ENCODE data around the gene RABGAP1L.

Gene RABGAP1L

DNA sequence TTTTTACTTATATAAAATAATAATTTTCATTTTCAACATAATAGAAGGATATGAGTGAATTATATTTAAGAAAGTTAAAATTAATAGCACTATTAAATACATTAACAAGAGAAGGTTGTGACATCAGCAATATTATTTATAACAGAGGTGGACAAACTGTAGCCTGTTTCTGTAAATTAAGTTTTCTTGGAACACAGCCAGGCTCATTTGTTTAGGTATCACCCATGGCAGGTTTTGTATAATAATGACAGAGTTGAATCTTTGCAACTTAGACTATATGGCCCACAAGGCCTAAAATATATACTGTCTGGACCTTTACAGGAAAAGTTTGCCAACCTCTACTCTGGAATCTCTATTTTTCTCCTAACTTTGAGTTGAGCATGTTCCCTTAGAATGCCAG lies 797.7 kb downstream of the RABGAP1L start:
- H3K36me3 ChIP-seq (ENCODE audit: control insufficient read depth, insufficient read depth, low read length), result no peaks in the 10 kb centered on the region
- H3K27me3 ChIP-seq (replicated peaks; ENCODE audit: control insufficient read depth, insufficient read depth, low read length, poor library complexity, severe bottlenecking), result no peaks in the 10 kb centered on the region
- H3K4me1 ChIP-seq (ENCODE audit: control insufficient read depth, insufficient read depth, low read length, poor library complexity, severe bottlenecking), result no peaks in the 10 kb centered on the region
- DNase-seq, result no peak
- H3K9me3 ChIP-seq (ENCODE audit: control insufficient read depth, low read length), result no peaks in the 10 kb centered on the region
- H3K4me3 ChIP-seq (ENCODE audit: insufficient read depth, low read depth, low read length, poor library complexity, severe bottlenecking), result no peak overlapping the region
- no peak overlapping the region for H3K27ac ChIP-seq (ENCODE audit: insufficient read depth, low read length, poor library complexity, severe bottlenecking)

DNA sequence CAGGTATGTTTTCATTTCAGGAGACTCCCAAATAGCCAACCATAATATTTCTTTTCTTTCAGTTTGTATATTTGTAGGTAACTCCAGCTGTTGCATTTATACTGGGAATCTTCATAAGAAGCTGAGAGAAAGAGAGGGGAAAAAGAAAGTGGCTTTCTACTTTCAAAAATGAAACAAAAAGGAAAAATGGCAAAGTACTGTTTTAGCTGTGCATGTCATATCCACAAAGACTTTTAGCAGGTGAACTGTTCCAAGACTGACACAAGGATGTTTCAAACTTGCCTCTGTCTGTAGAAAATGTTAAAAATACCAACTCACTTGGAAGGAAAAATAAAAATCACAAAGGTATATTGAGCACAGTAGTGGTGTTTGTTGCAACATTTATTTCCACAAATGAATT lies 798.5 kb downstream of the RABGAP1L start:
- H3K36me3 ChIP-seq (ENCODE audit: control insufficient read depth, insufficient read depth, low read length), result no peaks in the 10 kb centered on the region
- no peaks in the 10 kb centered on the region for H3K27me3 ChIP-seq (replicated peaks; ENCODE audit: control insufficient read depth, insufficient read depth, low read length, poor library complexity, severe bottlenecking)
- H3K4me1 ChIP-seq (ENCODE audit: control insufficient read depth, insufficient read depth, low read length, poor library complexity, severe bottlenecking), result no peaks in the 10 kb centered on the region
- no peaks in the 10 kb centered on the region for H3K9me3 ChIP-seq (ENCODE audit: control insufficient read depth, low read length)
- H3K27ac ChIP-seq (ENCODE audit: insufficient read depth, low read length, poor library complexity, severe bottlenecking), result no peak overlapping the region
- no peak overlapping the region for H3K4me3 ChIP-seq (ENCODE audit: insufficient read depth, low read depth, low read length, poor library complexity, severe bottlenecking)
- no peak for DNase-seq

- peaks cover 4% of the 10 kb centered on the region for H3K4me1 ChIP-seq (ENCODE audit: control insufficient read depth, insufficient read depth, low read length, poor library complexity, severe bottlenecking)
- H3K36me3 ChIP-seq (ENCODE audit: control insufficient read depth, insufficient read depth, low read length), result no peaks in the 10 kb centered on the region
- DNase-seq, result no peak
- H3K9me3 ChIP-seq (ENCODE audit: control insufficient read depth, low read length), result no peaks in the 10 kb centered on the region
- H3K27me3 ChIP-seq (replicated peaks; ENCODE audit: control insufficient read depth, insufficient read depth, low read length, poor library complexity, severe bottlenecking), result no peaks in the 10 kb centered on the region
- H3K27ac ChIP-seq (ENCODE audit: insufficient read depth, low read length, poor library complexity, severe bottlenecking), result no peak overlapping the region
- H3K4me3 ChIP-seq (ENCODE audit: insufficient read depth, low read depth, low read length, poor library complexity, severe bottlenecking), result no peak overlapping the region
These were observed 799.1 kb downstream of the RABGAP1L start for GRCh38 chr1:174958396-174958795.

- no peaks in the 10 kb centered on the region for H3K36me3 ChIP-seq (ENCODE audit: control insufficient read depth, insufficient read depth, low read length)
- DNase-seq, result no peak
- H3K9me3 ChIP-seq (ENCODE audit: control insufficient read depth, low read length), result no peaks in the 10 kb centered on the region
- no peak overlapping the region for H3K27ac ChIP-seq (ENCODE audit: insufficient read depth, low read length, poor library complexity, severe bottlenecking)
- no peak overlapping the region for H3K4me3 ChIP-seq (ENCODE audit: insufficient read depth, low read depth, low read length, poor library complexity, severe bottlenecking)
- no peaks in the 10 kb centered on the region for H3K27me3 ChIP-seq (replicated peaks; ENCODE audit: control insufficient read depth, insufficient read depth, low read length, poor library complexity, severe bottlenecking)
- peaks cover 18% of the 10 kb centered on the region for H3K4me1 ChIP-seq (ENCODE audit: control insufficient read depth, insufficient read depth, low read length, poor library complexity, severe bottlenecking)
These were observed 801.0 kb downstream of the RABGAP1L start for GRCh38 chr1:174960362-174960761.

- no peaks in the 10 kb centered on the region for H3K27me3 ChIP-seq (replicated peaks; ENCODE audit: control insufficient read depth, insufficient read depth, low read length, poor library complexity, severe bottlenecking)
- peak overlapping the region; percentile 66 for H3K27ac ChIP-seq (ENCODE audit: insufficient read depth, low read length, poor library complexity, severe bottlenecking)
- DNase-seq, result no peak
- H3K4me3 ChIP-seq (ENCODE audit: insufficient read depth, low read depth, low read length, poor library complexity, severe bottlenecking), result no peak overlapping the region
- H3K9me3 ChIP-seq (ENCODE audit: control insufficient read depth, low read length), result no peaks in the 10 kb centered on the region
- H3K4me1 ChIP-seq (ENCODE audit: control insufficient read depth, insufficient read depth, low read length, poor library complexity, severe bottlenecking), result peaks cover 43% of the 10 kb centered on the region
- no peaks in the 10 kb centered on the region for H3K36me3 ChIP-seq (ENCODE audit: control insufficient read depth, insufficient read depth, low read length)
These were observed 804.3 kb downstream of the RABGAP1L start for GRCh38 chr1:174963529-174964125.

GRCh38 chr1:174964261-174964971 lies 805.1 kb downstream of the RABGAP1L start:
- no peaks in the 10 kb centered on the region for H3K27me3 ChIP-seq (replicated peaks; ENCODE audit: control insufficient read depth, insufficient read depth, low read length, poor library complexity, severe bottlenecking)
- no peaks in the 10 kb centered on the region for H3K9me3 ChIP-seq (ENCODE audit: control insufficient read depth, low read length)
- no peaks in the 10 kb centered on the region for H3K36me3 ChIP-seq (ENCODE audit: control insufficient read depth, insufficient read depth, low read length)
- peak overlapping the region; percentile 20 for H3K4me3 ChIP-seq (ENCODE audit: insufficient read depth, low read depth, low read length, poor library complexity, severe bottlenecking)
- peak overlapping the region; percentile 66 for H3K27ac ChIP-seq (ENCODE audit: insufficient read depth, low read length, poor library complexity, severe bottlenecking)
- no peak for DNase-seq
- peaks cover 49% of the 10 kb centered on the region for H3K4me1 ChIP-seq (ENCODE audit: control insufficient read depth, insufficient read depth, low read length, poor library complexity, severe bottlenecking)

GRCh38 chr1:174964972-174965361 lies 805.6 kb downstream of the RABGAP1L start:
- Histone ChIP-seq H3K27me3 (replicated peaks; ENCODE audit: control insufficient read depth, insufficient read depth, low read length, poor library complexity, severe bottlenecking) (no peaks in the 10 kb centered on the region), H3K4me3 (ENCODE audit: insufficient read depth, low read depth, low read length, poor library complexity, severe bottlenecking) (peak overlapping the region; percentile 20), H3K9me3 (ENCODE audit: control insufficient read depth, low read length) (no peaks in the 10 kb centered on the region), H3K27ac (ENCODE audit: insufficient read depth, low read length, poor library complexity, severe bottlenecking) (peak overlapping the region; percentile 66), H3K36me3 (ENCODE audit: control insufficient read depth, insufficient read depth, low read length) (no peaks in the 10 kb centered on the region), H3K4me1 (ENCODE audit: control insufficient read depth, insufficient read depth, low read length, poor library complexity, severe bottlenecking) (peaks cover 54% of the 10 kb centered on the region)
- no peak for DNase-seq

- H3K36me3 ChIP-seq (ENCODE audit: control insufficient read depth, insufficient read depth, low read length), result no peaks in the 10 kb centered on the region
- H3K27ac ChIP-seq (ENCODE audit: insufficient read depth, low read length, poor library complexity, severe bottlenecking), result peak overlapping the region; percentile 66
- no peak for DNase-seq
- H3K27me3 ChIP-seq (replicated peaks; ENCODE audit: control insufficient read depth, insufficient read depth, low read length, poor library complexity, severe bottlenecking), result no peaks in the 10 kb centered on the region
- peak overlapping the region; percentile 20 for H3K4me3 ChIP-seq (ENCODE audit: insufficient read depth, low read depth, low read length, poor library complexity, severe bottlenecking)
- no peaks in the 10 kb centered on the region for H3K9me3 ChIP-seq (ENCODE audit: control insufficient read depth, low read length)
- peaks cover 60% of the 10 kb centered on the region for H3K4me1 ChIP-seq (ENCODE audit: control insufficient read depth, insufficient read depth, low read length, poor library complexity, severe bottlenecking)
These were observed 806.2 kb downstream of the RABGAP1L start for GRCh38 chr1:174965362-174966007.

GRCh38 chr1:174966008-174966572 lies 806.8 kb downstream of the RABGAP1L start:
- peak overlapping the region; percentile 20 for H3K4me3 ChIP-seq (ENCODE audit: insufficient read depth, low read depth, low read length, poor library complexity, severe bottlenecking)

More at GRCh38 chr1:174966008-174966572, 806.8 kb downstream of the RABGAP1L start:
- H3K9me3 ChIP-seq (ENCODE audit: control insufficient read depth, low read length), result no peaks in the 10 kb centered on the region
- no peak for DNase-seq
- H3K36me3 ChIP-seq (ENCODE audit: control insufficient read depth, insufficient read depth, low read length), result no peaks in the 10 kb centered on the region
- peaks cover 60% of the 10 kb centered on the region for H3K4me1 ChIP-seq (ENCODE audit: control insufficient read depth, insufficient read depth, low read length, poor library complexity, severe bottlenecking)
- no peaks in the 10 kb centered on the region for H3K27me3 ChIP-seq (replicated peaks; ENCODE audit: control insufficient read depth, insufficient read depth, low read length, poor library complexity, severe bottlenecking)
- peak overlapping the region; percentile 66 for H3K27ac ChIP-seq (ENCODE audit: insufficient read depth, low read length, poor library complexity, severe bottlenecking)

Data from effector memory CD4-positive, alpha-beta T cell (primary cell).